PFSK-1 (cell line): ENCODE measurements around the gene CTNNA3.

Experiments used
- FOXP2 ChIP-seq: optimal IDR thresholded peaks from 2 replicates; pipeline ENCODE3; 2011; ENCODE audit warnings: borderline replicate concordance, control low read depth, inconsistent platforms; ENCODE audit not compliant: insufficient read depth; ENCODE audit errors: extremely low read length, extremely low read depth
- POLR2AphosphoS5 ChIP-seq: IDR thresholded peaks from 2 replicates; pipeline ENCODE4 v1.6.1; 2012; ENCODE audit warnings: low read depth, mild to moderate bottlenecking, control low read depth, low read length, moderate library complexity
- REST ChIP-seq, 2 experiments: IDR thresholded peaks; 2 replicates each; pipeline versions ENCODE4 v1.6.1 to v1.8.0; 2011 to 2012; ENCODE audit warnings: low read depth in 2 of 2, low read length in 2 of 2, control low read depth in 1 of 2, inconsistent platforms in 1 of 2, mild to moderate bottlenecking in 1 of 2, moderate library complexity in 1 of 2; ENCODE audit not compliant: insufficient read depth in 1 of 2
- SIN3A ChIP-seq: IDR thresholded peaks from 2 replicates; pipeline ENCODE4 v1.6.1; 2012; ENCODE audit warnings: mild to moderate bottlenecking, low read length, moderate library complexity, borderline replicate concordance; ENCODE audit not compliant: insufficient read depth
- TAF1 ChIP-seq: IDR thresholded peaks from 2 replicates; pipeline ENCODE4 v1.6.1; 2012; ENCODE audit warnings: low read length, control low read depth, borderline replicate concordance; ENCODE audit not compliant: insufficient read depth

CTNNA3 gene

GRCh38 chr10:66538371-66538770 is 1157.6 kb downstream of the CTNNA3 start:
- no peak for TF ChIP-seq FOXP2

GRCh38 chr10:66537186-66537585 is 1158.8 kb downstream of the CTNNA3 start:
- no peak for TF ChIP-seq FOXP2
- no peak for TF ChIP-seq POLR2AphosphoS5
- no peak for TF ChIP-seq REST (IDR thresholded peaks at IDR 0.05; ENCODE audit: insufficient read depth in 1 of 2, low read depth in 2 of 2, low read length in 2 of 2)

- TF ChIP-seq SIN3A (no peak), FOXP2 (no peak), TAF1 (no peak), REST (IDR thresholded peaks at IDR 0.05; ENCODE audit: insufficient read depth in 1 of 2, low read depth in 2 of 2, low read length in 2 of 2) (no peak), POLR2AphosphoS5 (no peak)
These were observed 1160.6 kb downstream of the CTNNA3 start for GRCh38 chr10:66535439-66535838.

- no peak for TF ChIP-seq POLR2AphosphoS5
- TF ChIP-seq REST (IDR thresholded peaks at IDR 0.05; ENCODE audit: insufficient read depth in 1 of 2, low read depth in 2 of 2, low read length in 2 of 2) = no peak
- no peak for TF ChIP-seq TAF1
- TF ChIP-seq FOXP2 = no peak
These were observed 1161.1 kb downstream of the CTNNA3 start for GRCh38 chr10:66534866-66535265.

- no peak for TF ChIP-seq SIN3A
- TF ChIP-seq TAF1 = no peak
- no peak for TF ChIP-seq POLR2AphosphoS5
- TF ChIP-seq REST (IDR thresholded peaks at IDR 0.05; ENCODE audit: insufficient read depth in 1 of 2, low read depth in 2 of 2, low read length in 2 of 2) = no peak
These were observed 1174.5 kb downstream of the CTNNA3 start for GRCh38 chr10:66521506-66521905.

GRCh38 chr10:66519616-66520015 is 1176.4 kb downstream of the CTNNA3 start:
- TF ChIP-seq SIN3A (no peak), TAF1 (no peak), POLR2AphosphoS5 (no peak), FOXP2 (no peak), REST (IDR thresholded peaks at IDR 0.05; ENCODE audit: insufficient read depth in 1 of 2, low read depth in 2 of 2, low read length in 2 of 2) (no peak)
